CD4-positive, alpha-beta memory T cell (primary cell): ENCODE results near the gene PPP1R14C. TPM values are rescaled to one million over a fixed set of nuclear protein-coding genes. Genes with fewer than 3 reads are reported as not detected.
A peak's percentile ranks its signal among the peaks of the same experiment; 100 is the strongest.
"Not testable (repeated sequence)": the region's sequence is repeated elsewhere in the genome, so short reads cannot be mapped to it uniquely, and the experiment has no call there.

Experiments used
- CTCF ChIA-PET: fragments of 350-600 bp; sonication (Branson Sonifier 250); formaldehyde crosslinking; loops from one replicate; lab custom pipeline; 2021; ENCODE audit warnings: inconsistent platforms; ENCODE audit not compliant: partially characterized antibody; lab: Charles Lee
- POLR2A ChIA-PET: fragments of 350-600 bp; sonication (Branson Sonifier 250); formaldehyde crosslinking; loops from one replicate; lab custom pipeline; 2021; ENCODE audit not compliant: partially characterized antibody; lab: Charles Lee
- DNase-seq, 5 donors: peaks; one replicate each; pipeline versions ENCODE4 v3.0.0 to v3.0.0-alpha.2; 2020 to 2022; ENCODE audit warnings: mixed read lengths in 1 of 5
- H3K27ac ChIP-seq: one replicate; pipeline ENCODE4 v1.7.0; 2013; ENCODE audit warnings: low read depth, low read length
- H3K27me3 ChIP-seq: 2 replicates; pipeline ENCODE4 v1.7.0; 2013; ENCODE audit warnings: mild to moderate bottlenecking, low read length, moderate library complexity; ENCODE audit not compliant: insufficient read depth
- H3K36me3 ChIP-seq: 2 replicates; pipeline ENCODE4 v1.7.0; 2013; ENCODE audit warnings: mild to moderate bottlenecking, low read length, moderate library complexity; ENCODE audit not compliant: insufficient read depth
- H3K4me1 ChIP-seq: 2 replicates; pipeline ENCODE4 v1.7.0; 2013; ENCODE audit warnings: mild to moderate bottlenecking, low read length, moderate library complexity; ENCODE audit not compliant: insufficient read depth
- H3K4me3 ChIP-seq, 2 donors: one replicate each; pipeline ENCODE4 v1.7.0; 2013; ENCODE audit warnings: low read length in 2 of 2, mild to moderate bottlenecking in 1 of 2
- H3K9me3 ChIP-seq, 2 donors: one replicate each; pipeline ENCODE4 v1.7.0; 2013; ENCODE audit warnings: low read length in 2 of 2, control low read depth in 1 of 2; ENCODE audit not compliant: control insufficient read depth in 1 of 2
- H3K27ac Mint-ChIP-seq, 7 donors: one replicate each; pipeline ENCODE4 v1.8.0; 2020 to 2021; ENCODE audit warnings: mixed read lengths in 7 of 7, mild to moderate bottlenecking in 6 of 7, inconsistent platforms in 3 of 7, moderate library complexity in 3 of 7
- H3K27me3 Mint-ChIP-seq, 2 donors: one replicate each; pipeline ENCODE4 v1.8.0; 2020 to 2021; ENCODE audit warnings: mixed read lengths in 2 of 2
- H3K36me3 Mint-ChIP-seq, 2 donors: one replicate each; pipeline ENCODE4 v1.8.0; 2020 to 2021; ENCODE audit warnings: mixed read lengths in 2 of 2, inconsistent platforms in 1 of 2, mild to moderate bottlenecking in 1 of 2
- H3K4me1 Mint-ChIP-seq, 4 donors: one replicate each; pipeline ENCODE4 v1.8.0; 2020 to 2021; ENCODE audit warnings: mixed read lengths in 4 of 4, mild to moderate bottlenecking in 1 of 4
- H3K4me3 Mint-ChIP-seq, 8 donors: one replicate each; pipeline ENCODE4 v1.8.0; 2020 to 2021; ENCODE audit warnings: mixed read lengths in 8 of 8, mild to moderate bottlenecking in 7 of 8, moderate library complexity in 6 of 8, inconsistent platforms in 3 of 8
- H3K9me3 Mint-ChIP-seq, 8 donors: one replicate each; pipeline ENCODE4 v1.8.0; 2020 to 2021; ENCODE audit warnings: mixed read lengths in 8 of 8, mild to moderate bottlenecking in 5 of 8, inconsistent platforms in 3 of 8, moderate library complexity in 1 of 8
- intact Hi-C: fragments of 100-400 bp; cut with micrococcal nuclease; formaldehyde crosslinking; loops from one replicate; pipeline ENCODE4 v1.15.1; 2023
- polyA plus RNA-seq, 2 donors: library from polyadenylated mRNA; unstranded; fragments of 300-500 nt; fragmentation: Illumina TruSeq; gene quantifications; one replicate each; pipeline ENCODE4 v1.2.3, GENCODE V29; 2021
- total RNA-seq, 2 experiments: library from RNA; stranded (reverse); gene quantifications; one replicate each; pipeline ENCODE4 v1.2.3, GENCODE V29; 2021

The PPP1R14C gene
- total and polyA plus RNA-seq, 4 experiments from 2014 or later: not detected

DNA sequence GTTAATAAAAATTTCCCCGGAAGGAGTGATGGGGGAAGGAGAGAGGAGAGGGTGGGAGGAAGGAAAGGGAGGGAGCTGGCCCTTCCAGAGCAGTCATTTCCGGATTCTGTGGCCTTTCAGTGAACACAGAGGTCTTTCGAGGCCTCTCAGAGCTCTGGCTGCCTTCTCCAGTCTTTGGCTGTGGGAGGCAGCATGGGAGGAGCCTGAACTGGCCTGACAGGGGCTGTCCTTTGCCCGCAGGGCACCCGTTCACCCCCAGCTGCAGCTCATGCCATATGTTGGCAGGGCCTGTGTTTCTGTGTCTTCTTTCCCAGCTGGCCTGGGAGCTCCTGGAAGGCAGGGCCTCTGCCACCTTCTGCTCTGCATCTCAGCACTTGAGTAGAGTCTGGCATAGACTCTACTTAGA is 95.5 kb downstream of the PPP1R14C start:
- H3K27ac Mint-ChIP-seq: no peak overlapping the region

DNA sequence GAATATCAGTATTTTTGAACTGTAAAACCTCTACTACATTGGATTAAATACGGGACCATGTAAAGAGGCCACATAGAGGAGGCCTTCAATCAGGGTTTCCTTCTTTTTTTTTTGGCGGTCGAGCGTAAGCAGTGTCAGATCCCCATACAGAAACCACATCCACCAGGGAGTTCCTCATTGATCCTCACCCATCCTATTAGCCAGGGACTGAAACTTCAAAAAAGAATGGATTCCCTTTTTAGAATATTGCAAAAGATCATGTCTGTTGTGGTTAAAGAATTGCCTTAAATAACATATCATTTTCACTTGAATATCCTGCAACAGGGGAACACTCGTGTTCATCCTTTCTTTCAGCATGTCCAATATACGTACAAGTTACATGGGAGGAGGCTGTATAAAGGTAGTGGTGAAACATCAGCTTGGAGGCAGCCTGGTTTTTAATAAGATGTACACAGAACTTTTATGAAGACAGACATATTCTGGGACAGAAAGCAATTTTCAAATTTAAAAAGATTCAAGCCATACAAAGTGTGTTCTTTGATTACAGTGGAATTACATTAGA is 96.1 kb downstream of the PPP1R14C start:
- H3K36me3 ChIP-seq: no peaks in the 10 kb centered on the region
- Mint-ChIP-seq H3K4me3 (no peak overlapping the region), H3K36me3 (peaks cover 0 to 3% of the 10 kb centered on the region in 2 donors), H3K4me1 (peaks cover 12 to 25% (median 17%) of the 10 kb centered on the region in 4 donors), H3K27me3 (peaks cover 0 to 2% of the 10 kb centered on the region in 2 donors), H3K9me3 (peaks cover 0 to 13% (median 2%) of the 10 kb centered on the region in 8 donors), H3K27ac (peak overlapping the region in 1 of 7 donors; percentile 2)
- POLR2A ChIA-PET: no interaction called here
- DNase-seq: no peak
- intact Hi-C loops: no loop called here
- H3K4me3 ChIP-seq: no peak overlapping the region
- H3K27me3 ChIP-seq: no peaks in the 10 kb centered on the region
- no peaks in the 10 kb centered on the region for H3K9me3 ChIP-seq
- CTCF ChIA-PET: no interaction called here
- H3K4me1 ChIP-seq: peaks cover 18% of the 10 kb centered on the region
- no peak overlapping the region for H3K27ac ChIP-seq

More for the DNA sequence above, 95.5 kb downstream of the PPP1R14C start:
- CTCF ChIA-PET: no interaction called here
- Histone ChIP-seq H3K4me1 (peaks cover 18% of the 10 kb centered on the region), H3K27ac (no peak overlapping the region), H3K4me3 (no peak overlapping the region), H3K9me3 (no peaks in the 10 kb centered on the region), H3K27me3 (no peaks in the 10 kb centered on the region), H3K36me3 (no peaks in the 10 kb centered on the region)
- Mint-ChIP-seq H3K27me3 (peaks cover 0 to 2% of the 10 kb centered on the region in 2 donors), H3K9me3 (peaks cover 0 to 16% (median 4%) of the 10 kb centered on the region in 8 donors), H3K4me3 (no peak overlapping the region), H3K36me3 (peaks cover 0 to 3% of the 10 kb centered on the region in 2 donors), H3K4me1 (peaks cover 12 to 25% (median 17%) of the 10 kb centered on the region in 4 donors)
- POLR2A ChIA-PET: no interaction called here
- intact Hi-C loops: no loop called here
- no peak for DNase-seq

DNA sequence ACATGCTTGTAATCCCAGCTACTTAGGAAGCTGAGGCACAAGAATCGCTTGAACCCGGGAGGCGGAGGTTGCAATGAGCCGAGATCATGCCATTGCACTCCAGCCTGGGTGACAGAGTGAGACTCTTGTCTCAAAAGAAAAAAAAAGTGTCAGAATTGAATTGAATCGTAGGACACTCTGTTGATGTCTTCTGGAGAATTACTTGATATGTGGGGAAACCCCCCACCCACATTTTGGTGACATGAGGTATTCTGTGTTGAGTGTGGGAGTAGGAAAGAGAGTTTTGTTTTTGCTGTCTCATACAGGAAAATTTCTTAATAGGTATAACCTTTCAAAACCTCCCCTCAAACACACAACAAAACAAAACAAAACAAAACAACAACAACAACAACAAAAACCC is 98.9 kb downstream of the PPP1R14C start:
- CTCF ChIA-PET, H3K4me3 ChIP-seq, H3K27ac Mint-ChIP-seq, H3K9me3 ChIP-seq, H3K36me3 ChIP-seq, H3K27me3 Mint-ChIP-seq, H3K4me1 Mint-ChIP-seq, intact Hi-C loops, H3K36me3 Mint-ChIP-seq, H3K4me1 ChIP-seq, POLR2A ChIA-PET, DNase-seq, H3K27ac ChIP-seq, H3K27me3 ChIP-seq, H3K4me3 Mint-ChIP-seq: not testable (repeated sequence)
- H3K9me3 Mint-ChIP-seq: peaks cover 0 to 10% (median 2%) of the 10 kb centered on the region in 8 donors

DNA sequence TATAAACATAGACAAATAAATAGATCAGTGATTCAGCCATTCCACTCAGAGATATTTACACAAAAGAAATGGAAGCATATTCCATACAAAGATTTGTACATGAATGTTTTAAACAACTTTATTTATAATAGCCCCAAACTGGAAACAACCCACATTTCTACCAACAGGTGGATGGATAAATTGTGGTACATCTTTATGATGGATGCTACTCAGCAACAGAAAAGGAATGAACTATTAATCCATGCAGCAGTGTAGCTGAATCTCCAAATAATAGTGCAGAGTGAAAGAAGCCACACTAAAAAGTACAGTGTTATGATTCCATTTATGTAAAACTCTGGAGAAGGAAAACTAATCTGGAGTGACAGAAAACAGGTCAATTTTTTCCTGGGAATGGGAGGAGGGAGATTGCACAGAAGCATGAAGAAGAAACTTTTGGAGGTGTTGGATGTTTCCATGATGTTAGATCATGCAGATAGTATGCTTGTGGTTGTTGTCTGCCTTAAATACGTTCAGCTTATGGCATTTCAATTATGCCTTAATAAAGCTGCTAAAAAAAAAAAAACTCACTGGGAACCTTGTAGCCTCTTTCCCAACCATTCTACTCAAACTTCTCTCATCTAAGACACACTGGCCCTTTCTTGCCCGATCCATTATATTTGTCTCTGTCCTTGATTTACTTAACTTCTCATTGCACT is 100.9 kb downstream of the PPP1R14C start:
- POLR2A ChIA-PET: no interaction called here
- H3K9me3 Mint-ChIP-seq: peaks cover 0 to 29% (median 10%) of the 10 kb centered on the region in 8 donors
- Histone ChIP-seq H3K4me3 (no peak overlapping the region), H3K27me3 (no peaks in the 10 kb centered on the region), H3K9me3 (peaks cover 0 to 10% of the 10 kb centered on the region in 2 donors), H3K4me1 (no peaks in the 10 kb centered on the region), H3K36me3 (no peaks in the 10 kb centered on the region), H3K27ac (no peak overlapping the region)
- CTCF ChIA-PET: interaction anchor here (1.3 kb wide), 1 partner anchor 14 kb away, joined by 3 read pairs; no protein-coding TSS in a partner anchor
- H3K4me3 Mint-ChIP-seq: no peak overlapping the region
- DNase-seq: no peak
- no peaks in the 10 kb centered on the region for H3K27me3 Mint-ChIP-seq
- no peaks in the 10 kb centered on the region for H3K4me1 Mint-ChIP-seq
- intact Hi-C loops: no loop called here
- no peak overlapping the region for H3K27ac Mint-ChIP-seq
- H3K36me3 Mint-ChIP-seq: peaks cover 0 to 8% of the 10 kb centered on the region in 2 donors

DNA sequence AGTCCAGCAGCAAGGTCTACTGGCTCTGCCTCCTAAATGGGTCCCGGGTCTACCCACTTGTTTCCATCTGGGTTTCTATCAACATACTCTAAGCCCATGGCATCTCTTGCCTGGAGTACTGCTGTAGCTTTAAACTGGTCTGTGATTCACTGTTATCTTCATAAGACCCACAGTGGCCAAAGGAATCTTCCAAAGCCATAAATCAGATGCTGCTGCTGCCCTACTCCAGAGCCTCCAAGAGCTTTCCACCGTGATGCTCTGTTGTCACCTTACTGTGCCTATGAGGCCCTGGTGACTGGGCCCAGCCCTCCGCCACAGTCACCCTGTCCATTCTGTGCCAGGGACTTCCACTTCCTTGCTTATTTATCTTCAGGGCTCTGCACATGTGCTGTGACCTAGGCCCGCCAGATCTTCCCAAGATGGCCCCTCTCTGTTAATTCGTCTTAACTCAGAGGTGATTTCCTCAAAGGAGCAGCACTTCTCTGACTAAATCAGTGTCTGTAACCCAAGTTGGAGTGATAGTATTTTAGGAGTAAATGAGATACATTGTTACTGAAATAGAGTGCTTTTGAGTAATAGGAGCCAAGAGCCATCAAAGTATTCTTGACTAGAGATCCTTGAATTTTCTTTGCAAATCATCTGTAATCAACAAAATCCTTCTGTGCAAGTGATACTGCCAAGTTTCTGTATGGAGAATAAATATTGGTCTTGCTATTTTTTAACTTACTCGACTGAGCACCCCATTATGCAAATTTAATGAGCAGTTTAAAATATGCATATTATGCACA is 102.5 kb downstream of the PPP1R14C start:
- H3K9me3 ChIP-seq: peaks cover 0 to 10% of the 10 kb centered on the region in 2 donors
- intact Hi-C loops: no loop called here
- ChIA-PET POLR2A (no interaction called here), CTCF (interaction anchor here (1.3 kb wide), 1 partner anchor 13 kb away, joined by 3 read pairs; no protein-coding TSS in a partner anchor)
- H3K36me3 ChIP-seq: no peaks in the 10 kb centered on the region
- no peak for DNase-seq
- H3K9me3 Mint-ChIP-seq: peaks cover 1 to 24% (median 10%) of the 10 kb centered on the region in 8 donors
- no peaks in the 10 kb centered on the region for H3K27me3 Mint-ChIP-seq
- no peaks in the 10 kb centered on the region for H3K4me1 Mint-ChIP-seq
- H3K27ac ChIP-seq: no peak overlapping the region
- H3K27ac Mint-ChIP-seq: no peak overlapping the region
- peaks cover 0 to 5% of the 10 kb centered on the region in 2 donors for H3K36me3 Mint-ChIP-seq
- no peak overlapping the region for H3K4me3 Mint-ChIP-seq
- no peaks in the 10 kb centered on the region for H3K27me3 ChIP-seq
- H3K4me1 ChIP-seq: no peaks in the 10 kb centered on the region
- no peak overlapping the region for H3K4me3 ChIP-seq

DNA sequence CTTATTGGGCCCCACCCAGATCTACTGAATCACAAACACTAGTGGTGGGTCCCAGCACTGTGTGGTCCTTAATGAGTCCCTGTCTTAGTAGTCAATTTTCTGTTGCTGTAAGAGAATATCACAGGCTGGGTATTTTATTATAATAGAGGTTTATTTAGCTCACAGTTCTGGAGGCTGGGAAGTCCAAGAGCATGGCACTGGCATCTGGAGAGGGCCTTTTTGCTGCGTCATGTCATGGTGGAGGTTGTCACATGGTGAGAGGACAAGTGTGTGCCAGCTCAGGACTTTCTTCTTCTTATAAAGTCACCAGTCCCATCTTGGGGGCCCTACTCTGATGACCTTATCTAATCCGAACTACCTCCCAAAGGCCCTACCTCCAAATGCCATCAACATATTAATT is 105.0 kb downstream of the PPP1R14C start:
- Histone ChIP-seq H3K27me3 (no peaks in the 10 kb centered on the region), H3K27ac (no peak overlapping the region), H3K9me3 (peaks cover 0 to 10% of the 10 kb centered on the region in 2 donors), H3K36me3 (no peaks in the 10 kb centered on the region), H3K4me3 (no peak overlapping the region), H3K4me1 (no peaks in the 10 kb centered on the region)
- intact Hi-C loops: no loop called here
- Mint-ChIP-seq H3K27me3 (no peaks in the 10 kb centered on the region), H3K27ac (no peak overlapping the region), H3K4me1 (no peaks in the 10 kb centered on the region), H3K36me3 (peaks cover 0 to 5% of the 10 kb centered on the region in 2 donors), H3K9me3 (peaks cover 1 to 19% (median 10%) of the 10 kb centered on the region in 8 donors), H3K4me3 (no peak overlapping the region)
- no peak for DNase-seq
- ChIA-PET CTCF (no interaction called here), POLR2A (no interaction called here)

DNA sequence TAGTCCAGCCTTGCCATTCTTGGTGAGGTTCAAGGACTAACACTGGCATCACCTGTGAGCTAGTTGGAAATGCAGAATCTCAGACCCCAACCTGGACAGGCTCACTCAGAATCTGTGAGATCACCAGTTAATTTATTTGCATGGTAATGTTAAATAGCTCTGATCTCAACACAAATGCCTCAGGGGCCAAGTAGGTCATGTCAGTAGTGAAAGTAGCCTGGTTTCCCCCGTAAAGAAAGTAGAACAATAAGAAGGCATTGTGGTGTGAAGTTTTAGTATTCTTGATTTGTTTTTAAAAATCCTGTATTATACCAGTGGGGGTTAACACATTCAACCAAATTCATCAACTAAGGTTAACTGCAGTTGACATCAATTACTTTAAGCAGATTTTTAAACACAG is 105.5 kb downstream of the PPP1R14C start:
- H3K36me3 Mint-ChIP-seq: peaks cover 0 to 5% of the 10 kb centered on the region in 2 donors
- no peak for DNase-seq
- Histone ChIP-seq H3K36me3 (no peaks in the 10 kb centered on the region), H3K27me3 (no peaks in the 10 kb centered on the region), H3K9me3 (peaks cover 0 to 10% of the 10 kb centered on the region in 2 donors), H3K4me3 (no peak overlapping the region), H3K4me1 (no peaks in the 10 kb centered on the region), H3K27ac (no peak overlapping the region)
- CTCF ChIA-PET: no interaction called here
- no peaks in the 10 kb centered on the region for H3K4me1 Mint-ChIP-seq
- intact Hi-C loops: no loop called here
- POLR2A ChIA-PET: no interaction called here
- no peaks in the 10 kb centered on the region for H3K27me3 Mint-ChIP-seq
- H3K9me3 Mint-ChIP-seq: peaks cover 1 to 19% (median 10%) of the 10 kb centered on the region in 8 donors
- H3K27ac Mint-ChIP-seq: no peak overlapping the region
- H3K4me3 Mint-ChIP-seq: no peak overlapping the region
